ENCODE results near the gene EFS.

Gene EFS

GRCh38 chr14:23379366-23380196, 14.6 kb upstream of the EFS start:
- DNase-seq (ENCODE audit: low read depth) = peak; percentile 54

DNA sequence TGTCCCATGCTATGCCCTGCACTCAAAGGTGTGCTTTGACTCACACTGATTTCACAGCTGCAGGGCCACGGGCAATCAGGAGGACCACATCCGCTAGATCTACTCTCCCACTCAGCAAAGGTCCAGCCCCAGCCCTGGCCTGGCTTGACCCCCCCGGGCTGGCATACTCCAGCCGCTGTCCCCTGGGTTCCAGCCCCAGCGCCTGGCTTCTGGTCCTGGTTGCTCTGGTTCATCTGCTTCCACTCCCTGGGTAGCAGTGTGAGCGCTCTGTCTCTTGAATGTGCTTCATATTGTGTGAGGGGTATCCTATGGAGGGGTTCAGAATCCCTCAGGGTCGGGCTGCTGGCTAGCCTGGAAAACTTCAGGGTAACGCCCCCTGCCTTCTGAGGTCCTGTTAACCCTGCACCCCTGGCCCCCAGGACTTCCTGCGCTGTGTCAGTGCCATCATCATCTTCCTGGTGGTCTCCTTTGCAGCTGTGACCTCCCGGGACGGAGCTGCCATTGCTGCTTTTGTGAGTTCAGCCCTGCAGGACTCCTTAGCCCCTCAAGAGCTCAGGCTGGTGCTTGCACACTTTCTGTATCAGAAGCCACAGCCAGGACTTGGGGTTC, 13.7 kb upstream of the EFS start:
- no peak for DNase-seq (ENCODE audit: low read depth)

DNA sequence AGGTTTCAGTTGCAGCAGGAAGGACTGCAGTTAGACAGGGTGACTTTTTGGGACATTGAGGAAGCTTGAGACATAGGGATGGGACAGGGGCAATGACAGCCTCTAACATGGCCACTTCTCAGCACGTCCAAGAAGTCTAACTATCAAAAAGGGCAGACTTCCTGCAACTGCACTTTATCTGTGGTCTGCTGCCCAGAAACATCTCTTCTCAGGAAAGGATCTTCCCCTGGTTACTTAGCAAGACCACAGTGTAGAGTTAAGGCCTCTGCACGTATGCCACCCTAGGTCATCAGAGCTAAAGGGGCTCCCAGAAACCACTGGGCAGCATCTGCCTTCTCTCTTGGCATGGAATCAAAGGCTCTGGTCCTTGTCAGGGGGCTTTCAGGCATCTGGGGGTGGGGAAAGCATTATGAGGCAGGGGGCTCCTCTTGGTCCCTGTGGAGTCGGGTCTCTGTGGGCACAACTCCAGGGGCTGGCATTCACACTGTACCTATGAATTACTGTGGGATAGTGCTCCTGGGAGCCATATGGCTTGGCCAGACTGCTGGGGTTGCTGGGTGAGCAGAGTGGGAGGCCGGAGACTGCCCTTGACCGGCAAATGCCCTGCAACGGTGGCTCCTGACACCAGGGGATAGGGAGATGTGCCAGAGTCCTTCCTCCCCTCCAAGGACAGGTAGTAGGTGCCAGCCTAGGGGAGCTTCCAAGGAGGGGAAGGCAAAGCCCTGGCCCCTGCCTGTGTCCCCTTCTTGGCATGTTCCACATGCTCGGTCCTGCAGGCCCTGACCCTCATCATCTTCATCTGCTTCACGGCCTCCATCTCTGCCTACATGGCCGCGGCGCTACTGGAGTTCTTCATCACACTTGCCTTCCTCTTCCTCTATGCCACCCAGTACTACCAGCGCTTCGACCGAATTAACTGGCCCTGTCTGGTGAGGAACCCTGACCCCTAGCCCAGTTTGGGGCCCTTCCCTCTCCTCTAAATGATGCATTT, 12.9 kb upstream of the EFS start:
- no peak for DNase-seq (ENCODE audit: low read depth)

- DNase-seq (ENCODE audit: low read depth) = no peak
Measured at GRCh38 chr14:23377198-23377550, 12.2 kb upstream of the EFS start.

- no peak for DNase-seq (ENCODE audit: low read depth)
Measured at GRCh38 chr14:23376482-23377197, 11.7 kb upstream of the EFS start, which contains the start of gene CMTM5. Gene CMTM5, plus strand, starts transcription at chr14:23377046. Its CDS starts 206 bp downstream, at chr14:23377252.

- DNase-seq (ENCODE audit: low read depth) = no peak
Measured at GRCh38 chr14:23375527-23376251, 10.7 kb upstream of the EFS start.

- no peak for DNase-seq (ENCODE audit: low read depth)
Measured at GRCh38 chr14:23373041-23373440, 8.1 kb upstream of the EFS start.

- no peak for DNase-seq (ENCODE audit: low read depth)
Measured at GRCh38 chr14:23372509-23372908, 7.5 kb upstream of the EFS start, which contains the start of gene IL25. Gene IL25, plus strand, starts transcription at chr14:23372809.

DNA sequence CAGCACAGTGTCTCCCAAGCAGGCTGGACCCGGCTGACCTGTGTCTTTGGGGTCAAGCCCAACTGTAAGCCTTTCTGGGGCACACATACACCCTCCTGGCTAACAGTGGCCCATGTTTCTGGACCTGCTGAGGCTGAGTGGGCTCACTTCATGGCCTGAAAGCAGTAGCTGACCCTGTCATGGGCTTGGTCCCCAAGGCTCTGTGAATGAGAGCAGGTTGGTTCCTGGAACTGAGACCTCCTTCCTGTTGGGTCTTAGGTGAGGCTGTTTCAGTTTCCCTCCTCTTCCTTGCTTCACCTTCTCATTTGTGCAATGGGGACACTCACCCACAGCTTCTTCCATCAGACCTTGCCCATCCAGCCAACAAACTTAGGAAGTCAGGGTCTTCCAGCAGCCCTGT, 6.9 kb upstream of the EFS start:
- no peak for DNase-seq (ENCODE audit: low read depth)

GRCh38 chr14:23370221-23370620, 5.2 kb upstream of the EFS start:
- DNase-seq (ENCODE audit: low read depth) = no peak

DNA sequence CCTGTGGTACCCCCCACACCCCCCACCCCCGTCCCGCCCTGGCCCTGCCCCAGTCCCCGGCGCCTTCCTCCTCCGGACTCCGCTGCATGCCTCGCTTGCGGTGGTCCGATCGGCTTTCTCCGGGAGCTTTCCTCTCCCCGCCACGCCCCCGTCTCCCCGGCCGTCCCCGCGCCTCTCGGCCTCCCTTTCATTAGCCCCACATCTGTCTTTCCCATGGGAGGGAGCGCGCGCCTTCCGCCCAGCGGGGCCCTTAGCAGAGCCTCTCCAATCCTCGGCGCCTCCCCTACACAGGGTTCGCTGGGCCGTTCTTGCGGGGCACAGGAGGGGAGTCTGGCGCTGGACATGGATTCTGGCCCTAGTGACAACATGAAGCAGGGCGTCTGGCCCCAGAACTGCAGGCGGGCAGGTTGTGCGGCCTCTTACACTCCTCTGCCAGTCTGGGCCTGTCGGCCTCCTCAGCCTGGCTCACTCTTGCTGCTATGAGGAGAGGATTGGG, 1.5 kb upstream of the EFS start:
- DNase-seq (ENCODE audit: low read depth) = no peak

DNA sequence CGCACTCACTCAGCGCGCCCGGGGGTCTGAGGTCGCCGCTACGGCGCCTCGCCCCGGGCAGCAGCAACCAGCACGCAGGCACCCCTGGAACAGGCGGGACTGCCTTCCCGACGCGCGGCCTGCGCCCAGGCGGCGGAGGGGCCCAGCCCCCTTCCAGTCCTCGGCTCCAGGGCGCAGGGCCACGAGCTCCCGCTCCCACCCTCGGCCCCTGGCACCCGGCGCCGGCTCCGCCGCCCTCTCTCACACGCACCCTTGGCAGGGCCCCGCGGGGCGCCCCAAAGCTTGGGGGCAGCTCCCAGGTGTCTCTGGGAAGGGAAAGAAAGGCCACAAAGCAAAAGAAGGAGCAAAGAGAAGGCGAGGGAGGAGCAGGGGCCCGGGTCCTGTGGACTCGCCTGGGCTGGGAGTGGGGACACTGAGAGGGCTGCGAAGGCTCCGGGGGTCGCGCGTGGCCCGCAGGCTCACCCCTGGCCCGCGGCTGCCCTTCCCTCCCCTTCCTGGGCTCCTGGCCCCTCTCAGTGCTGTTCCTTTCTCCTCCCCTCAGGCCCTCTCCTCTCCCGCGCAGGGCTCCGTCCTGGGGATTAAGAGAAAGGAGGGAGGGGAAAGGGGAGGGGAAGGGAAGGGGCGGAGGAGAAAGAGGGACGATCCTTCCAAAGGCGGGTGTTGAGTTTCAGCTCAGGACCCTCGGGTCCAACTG, 907 bp upstream of the EFS start:
- DNase-seq (ENCODE audit: low read depth) = no peak

DNA sequence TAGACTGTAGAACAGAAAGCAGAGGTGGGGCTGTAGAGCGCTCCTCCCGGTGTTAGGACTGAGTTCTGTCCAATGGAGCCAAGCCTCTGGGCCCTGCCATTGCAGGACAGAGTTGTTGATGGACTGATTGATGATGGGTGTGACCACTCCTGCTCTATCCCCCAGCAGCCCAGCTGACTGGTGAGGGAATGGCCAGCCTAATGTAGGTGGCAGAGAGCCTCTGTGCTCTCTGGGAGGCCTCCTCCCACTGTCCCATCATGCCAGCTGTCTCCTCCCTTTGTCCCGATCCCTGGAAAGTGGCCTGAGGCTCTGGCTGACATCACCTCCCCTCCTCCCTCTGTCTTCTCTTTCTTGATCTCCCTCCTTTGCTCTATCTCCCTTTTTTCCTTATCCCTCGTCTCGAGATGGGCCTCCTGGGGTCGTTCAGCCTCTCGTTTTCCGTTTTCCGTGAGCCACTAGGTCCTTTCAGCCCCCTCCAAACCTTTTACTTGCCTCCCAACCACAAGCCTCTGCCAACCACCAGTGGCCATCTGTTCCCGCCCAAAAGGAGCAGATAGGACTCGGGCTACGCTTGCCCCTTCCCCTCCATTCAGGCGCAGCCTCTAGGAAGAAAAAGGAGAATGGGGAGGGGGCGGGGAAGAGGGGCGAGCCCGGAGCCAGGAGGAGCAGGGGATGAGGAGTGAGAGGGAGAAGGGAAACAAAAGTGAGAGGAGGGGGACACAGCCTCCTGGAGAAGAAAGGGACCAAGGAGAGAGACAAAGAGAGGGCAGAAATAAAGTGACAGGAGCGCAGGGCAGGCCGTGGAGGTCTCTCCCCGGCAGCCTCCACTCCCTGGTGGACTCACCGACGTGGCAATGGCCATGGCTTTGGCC, 572 bp downstream of the EFS start:
- no peak for DNase-seq (ENCODE audit: low read depth)

GRCh38 chr14:23362200-23362599, 2.8 kb downstream of the EFS start:
- DNase-seq (ENCODE audit: low read depth) = no peak

GRCh38 chr14:23361763-23362162, 3.2 kb downstream of the EFS start:
- no peak for DNase-seq (ENCODE audit: low read depth)

DNA sequence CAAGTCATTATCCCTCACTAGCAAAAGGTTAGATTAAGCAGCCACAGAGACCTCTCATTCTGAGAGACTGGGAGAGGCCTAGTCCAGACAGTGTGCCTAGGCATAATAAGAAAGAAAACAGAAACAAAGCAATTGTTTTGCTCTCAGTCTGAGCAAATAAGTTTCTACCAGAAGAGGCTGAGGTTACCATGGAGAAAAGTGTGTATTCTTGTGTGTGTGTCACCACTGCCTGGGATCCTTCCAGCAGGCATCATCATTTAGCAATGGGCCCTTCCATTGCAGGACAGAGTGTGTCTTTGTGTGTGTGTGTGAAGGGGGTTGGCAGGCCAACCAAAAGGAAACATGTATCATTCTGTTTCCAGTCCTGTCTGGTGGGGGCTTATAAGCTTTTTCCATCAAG, 3.7 kb downstream of the EFS start:
- DNase-seq (ENCODE audit: low read depth) = no peak

- DNase-seq (ENCODE audit: low read depth) = no peak
Measured at GRCh38 chr14:23360496-23360895, 4.5 kb downstream of the EFS start.

DNA sequence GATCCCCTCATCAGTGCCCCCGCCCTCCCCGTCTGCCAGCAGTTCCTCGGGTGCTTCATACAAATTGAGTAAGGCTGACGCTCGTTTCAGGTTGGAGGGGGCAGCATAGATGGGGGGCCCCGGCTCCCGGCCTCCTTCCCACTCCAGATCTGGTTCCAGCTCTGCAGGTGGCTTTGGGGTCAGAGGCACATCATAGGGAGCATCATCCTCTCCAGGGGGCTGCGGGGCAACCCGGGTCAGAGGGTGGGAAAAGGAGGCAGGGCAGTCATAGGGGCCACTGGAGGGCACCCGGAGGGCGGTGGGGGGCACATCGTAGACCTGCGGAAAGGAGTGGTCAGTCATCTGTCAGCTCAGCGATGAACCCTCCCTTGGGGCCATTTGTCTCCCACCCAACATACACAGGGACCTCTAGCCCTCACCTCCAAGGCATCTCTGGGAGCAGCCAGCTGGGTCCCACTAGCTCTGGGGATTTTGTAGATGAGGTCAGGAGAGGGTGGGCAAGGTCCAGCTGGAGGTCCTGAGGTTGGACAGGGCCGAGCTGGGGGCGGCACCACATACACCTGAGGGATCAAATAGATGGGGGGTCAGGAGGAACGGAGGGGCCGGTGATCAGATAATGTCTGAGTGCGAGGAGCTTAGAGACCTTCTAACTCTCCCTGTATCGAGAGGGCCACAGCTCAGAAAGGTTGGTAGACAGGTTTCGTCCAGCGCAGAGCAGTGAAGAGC, 5.1 kb downstream of the EFS start:
- no peak for DNase-seq (ENCODE audit: low read depth)

GRCh38 chr14:23359167-23359626, 5.8 kb downstream of the EFS start:
- DNase-seq (ENCODE audit: low read depth) = no peak
